Measurements from ENCODE around the gene ABL1. TPM values are rescaled to one million over a fixed set of nuclear protein-coding genes. Genes with fewer than 3 reads are reported as not detected.

The ABL1 gene
- total RNA-seq, 1 donor from 2014 or later, result 121 TPM

DNA sequence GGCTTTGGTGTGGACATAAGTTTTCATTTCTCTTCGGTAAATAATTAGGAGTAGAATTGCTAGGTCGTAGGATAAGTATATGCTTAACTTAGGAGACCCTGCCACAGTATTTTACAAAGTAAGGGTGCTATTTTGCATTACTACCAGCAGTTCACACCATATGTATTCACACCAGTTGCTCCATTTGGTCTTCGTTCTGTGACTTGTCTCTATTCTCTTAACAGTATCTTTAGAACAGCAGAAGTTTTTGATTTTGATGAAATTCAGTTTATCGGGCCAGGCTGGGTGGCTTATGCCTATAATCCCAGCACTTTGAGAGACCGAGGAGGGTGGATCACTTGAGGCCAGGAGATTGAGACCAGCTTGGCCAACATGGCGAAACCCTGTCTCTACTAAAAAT is 17.1 kb upstream of the ABL1 start:
- TF ChIP-seq, protein P1, sequence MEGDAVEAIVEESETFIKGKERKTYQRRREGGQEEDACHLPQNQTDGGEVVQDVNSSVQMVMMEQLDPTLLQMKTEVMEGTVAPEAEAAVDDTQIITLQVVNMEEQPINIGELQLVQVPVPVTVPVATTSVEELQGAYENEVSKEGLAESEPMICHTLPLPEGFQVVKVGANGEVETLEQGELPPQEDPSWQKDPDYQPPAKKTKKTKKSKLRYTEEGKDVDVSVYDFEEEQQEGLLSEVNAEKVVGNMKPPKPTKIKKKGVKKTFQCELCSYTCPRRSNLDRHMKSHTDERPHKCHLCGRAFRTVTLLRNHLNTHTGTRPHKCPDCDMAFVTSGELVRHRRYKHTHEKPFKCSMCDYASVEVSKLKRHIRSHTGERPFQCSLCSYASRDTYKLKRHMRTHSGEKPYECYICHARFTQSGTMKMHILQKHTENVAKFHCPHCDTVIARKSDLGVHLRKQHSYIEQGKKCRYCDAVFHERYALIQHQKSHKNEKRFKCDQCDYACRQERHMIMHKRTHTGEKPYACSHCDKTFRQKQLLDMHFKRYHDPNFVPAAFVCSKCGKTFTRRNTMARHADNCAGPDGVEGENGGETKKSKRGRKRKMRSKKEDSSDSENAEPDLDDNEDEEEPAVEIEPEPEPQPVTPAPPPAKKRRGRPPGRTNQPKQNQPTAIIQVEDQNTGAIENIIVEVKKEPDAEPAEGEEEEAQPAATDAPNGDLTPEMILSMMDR (IDR thresholded peaks at IDR 0.05; ENCODE audit: unreplicated experiment), result no peak
- no peak for DNase-seq (ENCODE audit: low spot score)
- H3K36me3 Mint-ChIP-seq (ENCODE audit: low read depth, unreplicated experiment), result peaks cover 5% of the 10 kb centered on the region
- no peaks in the 10 kb centered on the region for H3K9me3 Mint-ChIP-seq (ENCODE audit: unreplicated experiment)
- H3K4me3 Mint-ChIP-seq (ENCODE audit: unreplicated experiment), result no peak overlapping the region
- H3K27ac Mint-ChIP-seq (ENCODE audit: unreplicated experiment), result no peak overlapping the region
- no peaks in the 10 kb centered on the region for H3K4me1 Mint-ChIP-seq (ENCODE audit: unreplicated experiment)
- H3K27me3 Mint-ChIP-seq (ENCODE audit: unreplicated experiment), result peaks cover 6% of the 10 kb centered on the region

- Mint-ChIP-seq H3K9me3 (ENCODE audit: unreplicated experiment) (no peaks in the 10 kb centered on the region), H3K27ac (ENCODE audit: unreplicated experiment) (no peak overlapping the region)
These were observed 14.8 kb upstream of the ABL1 start for GRCh38 chr9:130820135-130820738.

DNA sequence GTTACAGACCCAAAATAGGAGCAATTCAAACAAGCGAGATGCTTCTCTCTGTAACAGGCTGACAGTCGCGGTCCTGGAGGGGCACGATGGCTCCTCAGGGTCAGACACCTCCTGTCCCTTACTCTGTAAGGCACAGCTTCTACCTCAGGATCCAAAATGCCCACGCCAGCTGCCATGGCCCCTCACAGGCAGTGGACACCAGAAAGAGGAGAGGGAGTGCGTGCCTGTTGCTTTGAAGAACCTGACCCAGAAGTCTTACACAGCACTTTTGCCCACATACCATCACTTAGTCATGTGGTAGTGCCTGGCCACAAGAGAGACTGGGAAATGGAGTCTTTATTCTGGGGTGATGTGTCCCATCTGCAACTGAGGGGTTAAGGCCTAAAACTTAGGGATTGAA is 11.6 kb upstream of the ABL1 start:
- Mint-ChIP-seq H3K27me3 (ENCODE audit: unreplicated experiment) (peaks cover 3% of the 10 kb centered on the region), H3K4me3 (ENCODE audit: unreplicated experiment) (no peak overlapping the region), H3K36me3 (ENCODE audit: low read depth, unreplicated experiment) (no peaks in the 10 kb centered on the region), H3K27ac (ENCODE audit: unreplicated experiment) (peak overlapping the region; percentile 84), H3K9me3 (ENCODE audit: unreplicated experiment) (no peaks in the 10 kb centered on the region), H3K4me1 (ENCODE audit: unreplicated experiment) (peaks cover 37% of the 10 kb centered on the region)
- TF ChIP-seq, protein P1 (IDR thresholded peaks at IDR 0.05; ENCODE audit: unreplicated experiment), result no peak
- no peak for DNase-seq (ENCODE audit: low spot score)

More at GRCh38 chr9:130820135-130820738, 14.8 kb upstream of the ABL1 start:
- TF ChIP-seq, protein P1 (IDR thresholded peaks at IDR 0.05; ENCODE audit: unreplicated experiment), result no peak
- Mint-ChIP-seq H3K36me3 (ENCODE audit: low read depth, unreplicated experiment) (peaks cover 5% of the 10 kb centered on the region), H3K4me3 (ENCODE audit: unreplicated experiment) (no peak overlapping the region), H3K27me3 (ENCODE audit: unreplicated experiment) (peaks cover 6% of the 10 kb centered on the region), H3K4me1 (ENCODE audit: unreplicated experiment) (peaks cover 22% of the 10 kb centered on the region)
- DNase-seq (ENCODE audit: low spot score), result no peak

- Mint-ChIP-seq H3K36me3 (ENCODE audit: low read depth, unreplicated experiment) (peaks cover 5% of the 10 kb centered on the region), H3K9me3 (ENCODE audit: unreplicated experiment) (no peaks in the 10 kb centered on the region), H3K27me3 (ENCODE audit: unreplicated experiment) (peaks cover 3% of the 10 kb centered on the region), H3K4me1 (ENCODE audit: unreplicated experiment) (peaks cover 37% of the 10 kb centered on the region), H3K27ac (ENCODE audit: unreplicated experiment) (peak overlapping the region; percentile 91), H3K4me3 (ENCODE audit: unreplicated experiment) (no peak overlapping the region)
- TF ChIP-seq, protein P1 (IDR thresholded peaks at IDR 0.05; ENCODE audit: unreplicated experiment), result no peak
- no peak for DNase-seq (ENCODE audit: low spot score)
These were observed 11.0 kb upstream of the ABL1 start for GRCh38 chr9:130824079-130824478.

GRCh38 chr9:130824643-130825350 is 10.3 kb upstream of the ABL1 start:
- TF ChIP-seq, protein P1 (IDR thresholded peaks at IDR 0.05; ENCODE audit: unreplicated experiment), result no peak
- H3K27ac Mint-ChIP-seq (ENCODE audit: unreplicated experiment), result peak overlapping the region; percentile 91
- peaks cover 37% of the 10 kb centered on the region for H3K4me1 Mint-ChIP-seq (ENCODE audit: unreplicated experiment)
- peaks cover 9% of the 10 kb centered on the region for H3K36me3 Mint-ChIP-seq (ENCODE audit: low read depth, unreplicated experiment)
- no peaks in the 10 kb centered on the region for H3K9me3 Mint-ChIP-seq (ENCODE audit: unreplicated experiment)
- peaks cover 3% of the 10 kb centered on the region for H3K27me3 Mint-ChIP-seq (ENCODE audit: unreplicated experiment)
- no peak for DNase-seq (ENCODE audit: low spot score)
- H3K4me3 Mint-ChIP-seq (ENCODE audit: unreplicated experiment), result no peak overlapping the region

Data from endothelial cell (in vitro differentiated cells).